ENCODE measurements around the gene MAGEA2B. TPM values are rescaled to one million over a fixed set of nuclear protein-coding genes. Genes with fewer than 3 reads are reported as not detected.
"Not testable (repeated sequence)": the region's sequence is repeated elsewhere in the genome, so short reads cannot be mapped to it uniquely, and the experiment has no call there.

Gene MAGEA2B
- total and polyA plus RNA-seq, 4 experiments from 2014 or later, result not detected

- H3K4me1 Mint-ChIP-seq; intact Hi-C loops (cut with micrococcal nuclease); H3K27me3 Mint-ChIP-seq; H3K9me3 Mint-ChIP-seq; H3K27me3 ChIP-seq (ENCODE audit: insufficient read depth, low read length); CTCF ChIA-PET (ENCODE audit: partially characterized antibody); H3K4me3 ChIP-seq (ENCODE audit: low read length in 2 of 2); H3K27ac Mint-ChIP-seq; DNase-seq; H3K9me3 ChIP-seq (ENCODE audit: control insufficient read depth in 1 of 2, low read length in 2 of 2); H3K36me3 ChIP-seq (ENCODE audit: insufficient read depth, low read length); POLR2A ChIA-PET (ENCODE audit: partially characterized antibody); H3K27ac ChIP-seq (ENCODE audit: low read depth, low read length); H3K4me3 Mint-ChIP-seq; H3K36me3 Mint-ChIP-seq; H3K4me1 ChIP-seq (ENCODE audit: insufficient read depth, low read length): not testable (repeated sequence)
These were observed 5.3 kb upstream of the MAGEA2B start, which contains the start of gene CSAG2 for GRCh38 chrX:152709173-152709572. CSAG2 (minus strand) TSS chrX:152709273; CDS start chrX:152709112, 161 bp downstream.

- POLR2A ChIA-PET (ENCODE audit: partially characterized antibody); H3K4me3 ChIP-seq (ENCODE audit: low read length in 2 of 2); H3K9me3 Mint-ChIP-seq; DNase-seq; intact Hi-C loops (cut with micrococcal nuclease); H3K36me3 ChIP-seq (ENCODE audit: insufficient read depth, low read length); H3K36me3 Mint-ChIP-seq; H3K4me1 ChIP-seq (ENCODE audit: insufficient read depth, low read length); H3K4me3 Mint-ChIP-seq; H3K27me3 Mint-ChIP-seq; H3K9me3 ChIP-seq (ENCODE audit: control insufficient read depth in 1 of 2, low read length in 2 of 2); H3K4me1 Mint-ChIP-seq; H3K27ac ChIP-seq (ENCODE audit: low read depth, low read length); H3K27me3 ChIP-seq (ENCODE audit: insufficient read depth, low read length); H3K27ac Mint-ChIP-seq; CTCF ChIA-PET (ENCODE audit: partially characterized antibody): not testable (repeated sequence)
These were observed 1.2 kb upstream of the MAGEA2B start for GRCh38 chrX:152713195-152713594.

GRCh38 chrX:152725409-152725808, 11.0 kb downstream of the MAGEA2B start:
- Histone ChIP-seq H3K9me3 (ENCODE audit: control insufficient read depth in 1 of 2, low read length in 2 of 2) (no peaks in the 10 kb centered on the region), H3K27ac (ENCODE audit: low read depth, low read length) (no peak overlapping the region), H3K4me1 (ENCODE audit: insufficient read depth, low read length) (no peaks in the 10 kb centered on the region), H3K4me3 (ENCODE audit: low read length in 2 of 2) (no peak overlapping the region), H3K27me3 (ENCODE audit: insufficient read depth, low read length) (no peaks in the 10 kb centered on the region), H3K36me3 (ENCODE audit: insufficient read depth, low read length) (no peaks in the 10 kb centered on the region)
- Mint-ChIP-seq H3K27ac (no peak overlapping the region), H3K4me1 (no peaks in the 10 kb centered on the region), H3K27me3 (peaks cover 0 to 1% of the 10 kb centered on the region in 2 donors), H3K9me3 (no peaks in the 10 kb centered on the region), H3K4me3 (no peak overlapping the region), H3K36me3 (no peaks in the 10 kb centered on the region)
- intact Hi-C loops (cut with micrococcal nuclease), result no loop called here
- CTCF ChIA-PET (ENCODE audit: partially characterized antibody), result no interaction called here
- POLR2A ChIA-PET (ENCODE audit: partially characterized antibody), result no interaction called here
- DNase-seq, result no peak

- H3K4me1 ChIP-seq (ENCODE audit: insufficient read depth, low read length), result no peaks in the 10 kb centered on the region
- no peaks in the 10 kb centered on the region for H3K36me3 ChIP-seq (ENCODE audit: insufficient read depth, low read length)
- no peaks in the 10 kb centered on the region for H3K9me3 ChIP-seq (ENCODE audit: control insufficient read depth in 1 of 2, low read length in 2 of 2)
- H3K27ac ChIP-seq (ENCODE audit: low read depth, low read length), result no peak within 1 kb of the TSS
- CTCF ChIA-PET (ENCODE audit: partially characterized antibody), result no interaction called here
- DNase-seq, result no peak
- H3K27me3 ChIP-seq (ENCODE audit: insufficient read depth, low read length), result no peaks in the 10 kb centered on the region
- Mint-ChIP-seq H3K9me3 (peaks cover 0 to 2% (median 0%) of the 10 kb centered on the region in 8 donors), H3K36me3 (no peaks in the 10 kb centered on the region), H3K27me3 (peaks cover 0 to 1% of the 10 kb centered on the region in 2 donors), H3K27ac (no peak within 1 kb of the TSS), H3K4me3 (no peak within 1 kb of the TSS), H3K4me1 (no peaks in the 10 kb centered on the region)
- intact Hi-C loops (cut with micrococcal nuclease), result no loop called here
- POLR2A ChIA-PET (ENCODE audit: partially characterized antibody), result no interaction called here
- no peak within 1 kb of the TSS for H3K4me3 ChIP-seq (ENCODE audit: low read length in 2 of 2)
These were observed 19.0 kb downstream of the MAGEA2B start, which contains the start of the genes CSAG1 and MAGEA12 for GRCh38 chrX:152733261-152733975. CSAG1 (minus strand) TSS chrX:152733721; CDS start chrX:152732460, 1,261 bp downstream. MAGEA12 (plus strand) TSS chrX:152733757; CDS start chrX:152736162, 2,405 bp downstream.

- H3K9me3 ChIP-seq (ENCODE audit: control insufficient read depth in 1 of 2, low read length in 2 of 2); H3K4me3 ChIP-seq (ENCODE audit: low read length in 2 of 2); CTCF ChIA-PET (ENCODE audit: partially characterized antibody); intact Hi-C loops (cut with micrococcal nuclease); H3K27me3 Mint-ChIP-seq; DNase-seq; H3K9me3 Mint-ChIP-seq; H3K4me1 Mint-ChIP-seq; H3K4me3 Mint-ChIP-seq; H3K4me1 ChIP-seq (ENCODE audit: insufficient read depth, low read length); H3K36me3 Mint-ChIP-seq; H3K36me3 ChIP-seq (ENCODE audit: insufficient read depth, low read length); H3K27ac Mint-ChIP-seq; H3K27ac ChIP-seq (ENCODE audit: low read depth, low read length); H3K27me3 ChIP-seq (ENCODE audit: insufficient read depth, low read length); POLR2A ChIA-PET (ENCODE audit: partially characterized antibody): not testable (repeated sequence)
These were observed 19.9 kb downstream of the MAGEA2B start for GRCh38 chrX:152734143-152734858.

GRCh38 chrX:152735101-152735500, 20.7 kb downstream of the MAGEA2B start:
- ChIA-PET POLR2A (ENCODE audit: partially characterized antibody) (no interaction called here), CTCF (ENCODE audit: partially characterized antibody) (no interaction called here)
- Histone ChIP-seq H3K9me3 (ENCODE audit: control insufficient read depth in 1 of 2, low read length in 2 of 2) (no peaks in the 10 kb centered on the region), H3K27ac (ENCODE audit: low read depth, low read length) (no peak overlapping the region), H3K36me3 (ENCODE audit: insufficient read depth, low read length) (no peaks in the 10 kb centered on the region), H3K4me3 (ENCODE audit: low read length in 2 of 2) (no peak overlapping the region), H3K27me3 (ENCODE audit: insufficient read depth, low read length) (no peaks in the 10 kb centered on the region), H3K4me1 (ENCODE audit: insufficient read depth, low read length) (no peaks in the 10 kb centered on the region)
- Mint-ChIP-seq H3K4me3 (no peak overlapping the region), H3K36me3 (no peaks in the 10 kb centered on the region), H3K4me1 (no peaks in the 10 kb centered on the region), H3K27ac (no peak overlapping the region), H3K9me3 (peaks cover 0 to 2% (median 0%) of the 10 kb centered on the region in 8 donors), H3K27me3 (peaks cover 0 to 1% of the 10 kb centered on the region in 2 donors)
- no peak for DNase-seq
- intact Hi-C loops (cut with micrococcal nuclease), result no loop called here

- no peaks in the 10 kb centered on the region for H3K36me3 ChIP-seq (ENCODE audit: insufficient read depth, low read length)
These were observed 21.6 kb downstream of the MAGEA2B start for GRCh38 chrX:152735860-152736511.

More at GRCh38 chrX:152735860-152736511, 21.6 kb downstream of the MAGEA2B start:
- no peak overlapping the region for H3K27ac Mint-ChIP-seq
- no peak overlapping the region for H3K4me3 Mint-ChIP-seq
- ChIA-PET CTCF (ENCODE audit: partially characterized antibody) (no interaction called here), POLR2A (ENCODE audit: partially characterized antibody) (no interaction called here)
- H3K4me1 Mint-ChIP-seq, result no peaks in the 10 kb centered on the region
- H3K4me3 ChIP-seq (ENCODE audit: low read length in 2 of 2), result no peak overlapping the region
- intact Hi-C loops (cut with micrococcal nuclease), result no loop called here
- no peaks in the 10 kb centered on the region for H3K4me1 ChIP-seq (ENCODE audit: insufficient read depth, low read length)
- no peak for DNase-seq
- H3K27me3 Mint-ChIP-seq, result no peaks in the 10 kb centered on the region
- no peak overlapping the region for H3K27ac ChIP-seq (ENCODE audit: low read depth, low read length)
- peaks cover 0 to 2% (median 0%) of the 10 kb centered on the region in 8 donors for H3K9me3 Mint-ChIP-seq
- no peaks in the 10 kb centered on the region for H3K27me3 ChIP-seq (ENCODE audit: insufficient read depth, low read length)
- H3K9me3 ChIP-seq (ENCODE audit: control insufficient read depth in 1 of 2, low read length in 2 of 2), result no peaks in the 10 kb centered on the region
- H3K36me3 Mint-ChIP-seq, result no peaks in the 10 kb centered on the region

Measured in CD4-positive, alpha-beta memory T cell (primary cell).